ENCODE measurements around the gene CLMP.
"Not testable (repeated sequence)": the region's sequence is repeated elsewhere in the genome, so short reads cannot be mapped to it uniquely, and the experiment has no call there.

The CLMP gene

DNA sequence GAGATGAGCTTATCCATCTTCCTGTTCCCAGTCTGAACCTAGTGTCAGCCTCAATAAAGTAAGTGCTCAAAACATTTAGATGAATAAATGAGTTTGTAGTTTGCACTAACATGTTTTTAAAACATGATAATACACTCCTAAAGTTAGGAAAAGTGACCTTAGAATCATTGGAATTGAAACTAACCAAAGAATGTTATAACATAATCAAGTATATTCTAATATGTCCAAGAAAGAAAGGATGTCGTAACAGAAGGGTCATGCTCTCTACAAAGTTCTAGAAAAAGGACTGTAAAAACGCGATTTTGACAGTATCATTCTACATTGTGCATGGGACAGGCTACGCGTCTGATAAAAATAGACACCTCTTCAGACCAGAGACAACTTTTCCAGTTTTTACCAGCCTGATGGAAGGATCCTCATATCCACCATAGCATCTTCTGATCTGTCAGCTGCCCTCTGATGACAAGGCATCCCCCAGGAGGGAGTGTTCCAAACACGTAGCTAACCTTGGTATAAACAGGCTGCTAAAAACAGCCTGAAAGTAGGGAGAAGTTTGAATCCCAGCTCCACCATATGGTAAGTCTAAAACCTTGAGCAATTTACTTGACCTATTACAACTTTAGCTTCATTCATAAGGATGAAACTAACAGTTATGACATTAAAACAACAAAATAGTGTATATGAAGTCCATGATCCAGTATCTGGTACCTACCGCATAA is 30.2 kb downstream of the CLMP start:
- DNase-seq = no peak

DNA sequence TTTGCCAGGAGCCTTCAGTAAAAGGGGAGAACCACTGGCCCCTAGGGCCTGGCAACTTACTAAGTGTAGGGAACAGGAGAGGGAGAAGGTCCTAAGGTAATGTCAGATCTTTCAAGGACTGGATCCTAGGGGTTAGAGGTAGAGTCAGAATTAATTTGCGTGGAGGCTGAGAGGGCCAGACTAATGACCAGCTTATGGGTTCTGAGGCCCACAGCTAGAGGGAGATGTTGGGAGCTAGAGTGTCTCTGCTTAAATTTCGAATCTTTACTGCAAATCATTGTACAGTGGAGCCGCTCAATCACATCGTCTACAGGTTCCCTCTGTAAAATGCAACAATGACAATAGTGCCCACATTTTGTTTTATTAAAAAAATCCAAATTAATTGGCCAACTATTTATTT is 31.4 kb downstream of the CLMP start:
- DNase-seq = no peak

DNA sequence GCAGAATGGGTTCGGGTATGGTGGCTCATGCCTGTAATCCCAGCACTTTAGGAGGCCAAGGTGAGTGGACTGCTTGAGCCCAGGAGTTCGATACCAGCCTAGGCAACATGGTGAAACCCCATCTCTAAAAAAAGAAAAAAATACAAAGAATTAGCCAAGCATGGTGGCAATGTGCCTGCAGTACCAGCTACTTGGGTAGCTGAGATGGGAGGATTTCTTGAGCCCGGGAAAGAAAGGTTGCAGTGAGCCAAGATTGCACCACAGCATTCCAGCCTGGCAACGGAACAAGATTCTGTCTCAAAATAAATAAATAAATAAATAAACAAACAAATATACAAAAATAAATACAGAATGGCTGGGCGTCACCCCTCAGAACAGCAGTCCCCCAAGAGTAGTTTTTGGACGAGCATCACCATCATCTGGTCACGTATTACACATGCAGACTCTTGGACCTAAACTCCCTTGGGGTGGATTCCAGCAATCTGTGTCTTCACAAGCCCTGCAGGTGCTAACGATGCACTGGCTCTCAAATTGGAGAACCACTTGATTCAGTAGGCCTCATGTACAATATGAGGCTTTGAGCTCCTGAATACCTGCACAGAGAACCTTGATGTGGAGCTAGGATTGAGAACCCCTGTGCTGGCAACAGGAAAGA is 33.5 kb downstream of the CLMP start:
- DNase-seq = no peak

DNA sequence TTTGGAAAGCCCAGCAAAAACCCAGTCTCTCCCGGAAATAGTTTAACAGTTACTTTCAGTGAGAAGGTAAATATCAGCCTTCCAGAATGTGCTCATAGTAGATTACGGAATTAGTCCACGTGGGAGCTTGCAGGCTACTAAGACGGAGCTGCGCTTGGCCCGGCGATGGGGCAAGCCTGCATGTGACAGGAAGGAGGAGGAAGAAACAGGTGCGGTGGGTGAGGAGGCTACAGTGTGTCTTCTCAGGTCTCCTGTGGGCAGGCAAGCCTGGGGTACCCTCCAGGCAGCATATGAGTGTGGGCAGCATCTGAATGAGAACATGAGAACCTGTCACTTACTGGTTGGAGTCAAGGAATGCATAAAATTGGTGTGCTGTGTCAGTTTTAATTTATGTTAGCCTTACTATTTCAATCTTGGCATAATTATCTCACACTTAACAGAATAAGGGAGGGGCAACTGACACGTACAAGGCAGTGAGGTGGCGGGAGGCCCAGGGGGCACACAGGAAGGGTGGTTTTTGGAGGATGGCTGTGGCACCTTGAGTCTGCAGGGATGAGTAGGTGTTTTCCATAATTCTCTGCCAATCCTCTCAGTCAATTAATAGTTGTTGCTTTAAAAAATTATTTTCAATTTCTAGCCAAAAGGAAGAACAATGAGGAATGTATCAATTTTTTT is 35.7 kb downstream of the CLMP start:
- DNase-seq = no peak

DNA sequence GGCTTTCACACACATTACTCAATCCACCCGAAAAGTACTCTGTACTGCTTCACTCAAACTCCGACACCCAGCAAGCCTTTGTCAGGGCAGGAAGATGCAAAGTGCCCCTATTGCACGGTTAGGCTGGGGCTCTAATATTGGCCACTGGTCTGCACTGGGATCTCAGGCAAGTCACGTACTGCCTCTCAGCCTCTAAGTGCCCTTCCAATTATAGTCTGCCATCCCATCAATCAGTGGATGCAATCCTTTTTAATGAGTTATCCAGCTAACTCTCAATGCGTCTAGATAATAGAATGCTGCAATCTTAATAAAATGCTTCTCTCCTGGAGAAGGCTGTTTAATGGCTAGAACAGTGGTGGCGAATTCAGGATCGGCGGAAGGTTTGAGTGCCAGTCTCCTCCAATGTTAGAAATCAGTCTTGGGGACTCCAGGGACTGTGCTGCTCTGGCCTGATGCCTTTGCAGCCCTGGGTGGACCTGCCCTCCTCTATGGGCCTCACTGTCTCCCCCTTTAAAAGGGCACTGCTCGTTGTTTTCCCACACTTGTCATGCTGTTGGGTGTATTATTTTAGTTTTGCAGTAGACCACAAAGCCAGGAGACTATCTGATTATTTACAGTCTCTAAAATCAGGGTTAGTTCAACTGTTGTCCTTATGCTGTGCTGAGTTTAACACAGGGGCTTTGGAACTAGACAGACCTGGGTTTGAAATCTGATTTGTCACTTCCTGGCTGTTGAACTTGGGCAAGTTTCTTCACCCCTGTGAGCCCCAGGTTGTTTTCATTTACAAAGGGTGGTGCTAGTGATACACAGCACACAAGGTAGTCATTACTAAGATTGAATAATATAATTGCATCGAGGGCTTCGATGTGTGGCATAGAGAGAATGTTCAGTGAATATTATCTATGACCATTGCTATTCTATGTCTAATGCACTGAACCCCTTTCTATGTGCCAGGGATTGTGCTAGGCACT is 36.7 kb downstream of the CLMP start:
- DNase-seq = no peak

DNA sequence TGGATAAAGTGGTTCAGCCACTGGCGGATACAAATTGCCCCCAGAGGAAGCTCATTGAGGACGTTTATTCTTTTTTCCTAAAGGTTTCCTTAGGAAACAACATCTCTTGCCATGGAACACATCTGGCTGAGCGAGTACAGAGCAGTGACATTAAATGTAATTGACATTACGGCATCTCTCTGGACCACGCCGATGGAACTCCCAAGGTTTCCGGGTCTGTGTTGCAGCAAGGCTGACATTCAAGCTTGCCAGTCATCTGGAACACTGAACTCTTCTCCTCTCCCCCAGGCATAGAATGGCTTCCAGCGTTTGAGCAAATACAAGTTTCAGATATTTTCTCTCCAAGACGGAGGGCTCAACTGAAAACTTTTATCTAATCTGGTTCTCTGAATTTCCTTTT is 42.1 kb downstream of the CLMP start:
- DNase-seq = no peak

DNA sequence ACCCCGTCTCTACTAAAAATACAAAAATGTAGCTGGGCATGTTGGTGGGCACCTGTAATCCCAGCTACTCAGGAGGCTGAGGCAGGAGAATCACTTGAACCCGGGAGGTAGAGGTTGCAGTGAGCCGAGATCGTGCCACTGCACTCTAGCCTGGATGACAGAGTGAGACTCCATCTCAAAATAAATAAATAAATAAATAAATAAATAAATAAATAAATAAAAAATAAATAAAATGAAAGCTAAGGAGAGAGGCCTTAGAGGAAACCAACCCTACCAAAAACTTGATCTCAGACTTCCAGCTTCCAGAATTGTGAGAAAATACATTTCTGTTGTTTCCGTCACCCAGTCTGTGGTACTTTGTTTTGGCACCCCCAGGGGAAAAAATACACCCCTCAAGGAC is 42.7 kb downstream of the CLMP start:
- not testable (repeated sequence) for DNase-seq

DNA sequence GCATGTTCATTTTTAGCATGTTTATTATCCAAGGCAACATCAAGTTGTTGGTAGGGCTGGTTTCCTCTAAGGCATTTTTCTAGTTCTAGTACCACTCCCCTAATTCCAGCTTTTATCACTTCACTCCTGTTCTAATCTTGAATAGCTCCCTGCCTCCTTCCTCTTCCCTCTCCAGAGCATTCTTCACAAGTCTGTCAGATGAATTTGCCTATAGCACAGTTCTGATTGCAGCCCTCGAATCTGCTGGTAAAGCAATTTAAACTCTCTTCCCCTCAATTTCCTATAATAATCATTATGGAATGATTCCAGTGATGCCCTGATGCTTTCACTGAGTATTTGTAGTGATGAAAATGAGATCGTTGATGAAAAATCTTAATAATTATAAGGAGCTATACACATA is 43.3 kb downstream of the CLMP start:
- DNase-seq = no peak

DNA sequence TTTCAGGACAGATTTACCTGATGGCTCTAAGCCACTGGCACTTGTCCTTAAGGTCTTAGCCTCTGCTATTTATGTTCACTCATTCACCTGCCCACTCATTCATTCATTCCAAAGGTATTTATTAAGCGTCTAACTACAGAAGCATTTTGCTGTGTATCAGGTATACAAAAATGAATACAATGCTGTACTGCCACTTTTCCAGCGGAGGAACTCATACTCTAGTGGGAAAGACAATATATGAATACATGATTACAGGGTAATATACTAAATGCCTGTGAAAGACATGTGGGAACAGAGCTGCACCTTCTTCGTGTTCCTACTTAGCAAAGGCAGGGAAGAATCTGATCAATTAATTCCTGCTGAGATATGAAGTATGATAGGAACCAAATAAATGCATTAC is 43.7 kb downstream of the CLMP start:
- no peak for DNase-seq

DNA sequence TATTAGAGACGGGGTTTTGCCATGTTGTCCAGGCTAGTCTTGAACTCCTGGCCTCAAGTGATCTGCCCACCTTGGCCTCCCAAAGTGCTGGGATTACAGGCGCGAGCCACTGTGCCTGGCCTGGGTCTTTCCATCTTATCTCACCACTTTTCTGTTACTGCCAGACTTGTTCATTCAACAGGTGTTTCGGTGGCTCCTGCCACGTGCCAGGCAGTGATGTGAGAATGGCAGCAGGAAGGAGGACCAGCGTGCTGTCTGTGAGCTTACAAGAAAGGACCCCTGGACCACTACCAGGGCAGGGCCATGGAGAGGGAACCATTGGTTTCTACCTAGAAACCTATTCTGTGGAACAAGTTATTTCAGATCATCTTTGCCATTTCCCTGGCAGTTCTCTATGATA is 44.2 kb downstream of the CLMP start:
- DNase-seq = no peak

DNA sequence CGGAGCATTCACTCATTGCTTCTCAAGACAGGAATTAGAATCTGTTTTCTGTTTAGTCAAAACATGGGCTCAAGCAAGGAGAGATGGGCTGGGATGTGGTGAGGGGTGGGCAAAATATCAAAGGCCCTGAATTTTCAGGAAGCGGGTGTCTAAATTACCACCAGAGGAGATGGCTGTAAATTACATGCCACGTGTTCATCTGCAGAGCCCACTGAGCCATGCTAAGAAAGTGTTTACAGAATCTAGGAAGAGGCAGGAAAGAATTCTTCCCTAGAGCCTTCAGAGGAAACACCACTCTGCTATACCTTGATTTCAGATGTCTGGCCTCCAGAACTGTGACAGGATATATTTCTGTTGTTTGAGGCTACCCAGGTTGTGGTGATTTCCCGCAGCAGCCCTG is 46.1 kb downstream of the CLMP start:
- no peak for DNase-seq

DNA sequence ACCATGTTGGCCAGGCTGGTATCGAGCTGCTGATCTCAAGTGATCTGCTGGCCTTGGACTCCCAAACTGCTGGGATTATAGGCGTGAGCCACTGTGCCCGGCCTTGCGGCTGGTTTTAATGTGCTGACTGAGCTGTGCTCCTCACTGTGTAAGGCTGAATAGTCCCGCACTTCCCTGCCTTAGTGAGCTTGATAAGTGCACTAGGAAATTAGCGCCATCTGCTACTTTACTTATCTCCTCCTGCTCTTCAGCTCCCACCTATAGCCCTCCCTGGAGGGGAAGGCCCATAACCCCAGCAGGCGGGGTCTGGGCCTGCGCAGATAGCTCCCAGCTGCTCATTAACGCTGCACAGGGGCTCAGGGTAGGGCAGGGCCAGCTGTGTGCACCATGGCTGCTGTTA is 49.4 kb downstream of the CLMP start:
- no peak for DNase-seq

DNA sequence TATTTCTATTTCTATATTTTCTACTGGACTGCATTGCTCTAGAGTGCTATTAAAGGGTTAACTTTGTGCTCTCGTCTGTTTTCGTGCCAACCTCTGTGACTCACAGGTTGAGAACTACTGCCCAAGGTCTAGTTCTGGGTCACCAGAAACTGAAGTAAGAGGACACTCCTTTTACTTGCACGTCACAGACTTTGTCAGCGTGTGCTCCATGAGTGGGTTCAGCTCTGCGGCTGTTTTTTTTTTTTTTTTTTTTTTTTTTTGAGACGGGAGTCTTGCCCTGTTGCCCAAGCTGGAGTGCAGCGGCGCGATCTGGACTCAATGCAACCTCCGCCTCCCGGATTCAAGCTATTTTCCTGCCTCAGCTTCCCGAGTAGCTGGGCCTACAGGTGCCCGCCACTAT is 49.8 kb downstream of the CLMP start:
- no peak for DNase-seq

DNA sequence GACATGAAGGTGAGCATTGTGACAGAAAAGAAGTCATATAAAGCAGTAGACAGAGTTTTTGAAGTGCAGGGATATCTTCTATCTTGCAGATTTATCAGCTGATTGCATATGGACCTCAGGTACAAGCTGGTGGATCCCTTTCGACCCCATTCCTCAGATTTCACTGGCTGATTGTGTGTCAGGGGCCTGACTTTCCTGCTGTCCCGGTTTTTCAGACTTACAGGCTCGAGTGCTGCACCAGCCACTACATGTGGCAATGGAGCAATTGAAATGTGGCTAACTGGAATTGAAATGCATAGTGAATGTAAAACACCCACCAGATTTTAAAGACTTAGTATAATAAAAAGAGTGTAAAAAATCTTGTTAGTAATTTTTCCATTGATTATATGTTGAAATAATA is 50.3 kb downstream of the CLMP start:
- no peak for DNase-seq

DNA sequence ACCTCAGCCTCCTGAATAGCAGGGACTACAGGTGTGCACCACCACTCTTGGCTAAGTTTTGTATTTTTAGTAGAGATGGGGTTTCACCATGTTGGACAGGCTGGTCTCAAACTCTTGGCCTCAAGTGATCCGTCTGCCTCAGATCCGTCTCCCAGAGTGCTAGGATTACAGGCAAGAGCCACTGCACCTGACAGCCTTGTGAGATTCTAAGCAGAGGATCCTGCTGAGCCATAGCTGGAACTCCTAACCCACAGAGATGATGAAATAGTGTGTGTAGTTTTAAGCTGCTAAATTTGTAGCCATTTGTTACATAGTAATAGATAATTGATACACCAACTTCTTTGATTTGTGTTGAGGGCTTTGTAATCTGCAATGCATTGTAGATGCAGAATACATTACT is 51.1 kb downstream of the CLMP start:
- no peak for DNase-seq

DNA sequence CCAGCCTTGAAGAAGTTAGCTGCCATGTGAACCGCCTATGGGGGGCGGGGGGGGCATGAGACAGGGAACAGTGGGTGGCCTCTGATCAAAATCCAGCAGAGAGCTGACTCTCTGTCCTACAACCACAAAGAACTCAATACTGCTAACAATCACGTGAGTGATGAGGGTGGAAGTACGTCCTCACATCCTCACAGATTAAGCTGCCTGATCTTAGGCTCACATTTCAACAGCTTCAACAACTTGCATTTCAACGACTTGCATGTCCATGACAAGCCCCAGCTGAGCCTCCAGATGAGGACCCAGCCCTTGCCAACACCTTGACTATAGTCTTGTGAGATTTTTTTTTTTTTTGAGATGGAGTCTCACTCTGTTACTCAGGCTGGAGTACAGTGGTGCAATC is 51.6 kb downstream of the CLMP start:
- DNase-seq = no peak

DNA sequence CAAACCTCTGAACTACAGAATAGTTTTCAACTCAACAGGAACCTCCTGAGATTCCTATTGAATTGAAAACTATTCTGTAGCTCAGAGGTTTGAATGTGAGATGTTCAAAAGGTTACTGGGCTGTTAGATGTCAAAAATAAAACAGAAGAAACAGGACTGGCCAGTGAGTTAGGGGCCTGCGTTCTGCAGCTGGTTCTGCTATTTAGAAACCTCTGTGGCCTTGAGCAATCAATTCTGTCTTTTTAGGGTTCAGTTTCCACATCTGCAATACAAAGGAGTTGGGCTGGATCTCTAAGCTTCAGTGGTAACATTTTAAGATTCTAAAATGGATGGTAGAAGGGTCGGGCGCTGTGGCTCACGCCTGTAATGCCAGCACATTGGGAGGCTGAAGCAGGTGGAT is 55.8 kb downstream of the CLMP start:
- DNase-seq = no peak

DNA sequence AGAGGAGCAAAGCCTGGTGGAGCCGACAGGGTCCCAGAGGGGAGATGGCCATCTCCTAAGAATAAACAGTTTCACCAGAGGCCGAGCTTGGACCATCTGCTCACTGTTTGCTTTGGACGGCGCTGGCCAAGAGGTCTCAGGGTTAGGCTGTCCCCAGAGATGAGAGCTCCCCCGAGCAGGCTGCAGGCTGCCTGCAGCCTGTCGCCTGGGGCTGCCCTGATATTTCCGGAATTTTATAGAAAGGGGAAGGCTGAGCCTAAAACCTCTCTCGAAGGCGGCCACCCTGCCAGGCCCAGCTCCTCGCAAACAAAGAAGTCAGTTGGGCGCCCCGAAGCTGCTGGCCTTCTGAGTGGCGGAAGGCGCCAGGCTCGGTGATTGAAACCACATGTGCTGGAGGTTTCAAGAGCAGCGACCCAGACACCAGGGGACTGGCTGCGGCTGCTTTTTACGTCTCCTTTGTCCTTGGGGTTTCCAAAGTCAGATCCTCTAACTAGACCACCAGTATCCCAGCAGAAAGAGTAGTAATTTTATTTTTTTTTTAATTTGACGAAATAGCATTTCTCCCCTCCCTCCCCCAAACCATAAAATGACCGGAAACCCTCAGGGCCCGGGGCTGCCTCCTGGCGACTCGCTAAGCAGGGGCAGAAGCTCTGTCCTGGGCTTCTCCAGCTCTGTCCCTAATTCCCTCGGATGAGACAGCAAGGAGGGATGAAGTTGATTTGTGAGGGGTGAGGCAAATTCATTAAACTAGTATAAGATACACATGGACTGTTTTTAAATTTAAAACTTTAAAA is 57.4 kb downstream of the CLMP start:
- no peak for DNase-seq

DNA sequence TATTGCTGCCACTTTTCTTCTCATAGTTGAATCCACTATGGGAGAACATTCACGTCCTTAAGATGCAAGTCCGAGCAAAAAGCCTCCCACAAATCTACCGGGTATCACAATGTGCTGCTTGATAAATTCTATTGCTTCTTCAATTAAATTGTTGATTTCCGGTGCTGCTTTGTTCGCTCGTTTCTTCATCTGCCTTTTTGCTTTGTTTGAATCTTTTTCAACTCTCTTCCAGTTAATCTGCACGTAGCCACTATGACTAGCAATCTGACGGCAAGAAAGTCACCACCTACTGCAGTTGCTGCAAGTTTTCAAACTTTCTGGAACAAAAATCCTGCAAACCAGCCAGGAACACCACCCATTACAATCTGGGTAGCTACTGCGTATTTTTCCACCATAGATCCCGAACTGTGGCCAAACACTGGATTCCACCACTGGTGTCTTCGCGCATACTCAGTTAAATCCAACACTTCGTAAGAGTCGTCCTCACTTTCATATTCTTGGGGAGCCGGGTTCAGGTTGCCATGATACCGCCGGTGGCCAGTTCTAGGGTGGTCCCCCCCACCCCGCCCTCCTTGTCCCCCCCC is 59.1 kb downstream of the CLMP start:
- DNase-seq = no peak

DNA sequence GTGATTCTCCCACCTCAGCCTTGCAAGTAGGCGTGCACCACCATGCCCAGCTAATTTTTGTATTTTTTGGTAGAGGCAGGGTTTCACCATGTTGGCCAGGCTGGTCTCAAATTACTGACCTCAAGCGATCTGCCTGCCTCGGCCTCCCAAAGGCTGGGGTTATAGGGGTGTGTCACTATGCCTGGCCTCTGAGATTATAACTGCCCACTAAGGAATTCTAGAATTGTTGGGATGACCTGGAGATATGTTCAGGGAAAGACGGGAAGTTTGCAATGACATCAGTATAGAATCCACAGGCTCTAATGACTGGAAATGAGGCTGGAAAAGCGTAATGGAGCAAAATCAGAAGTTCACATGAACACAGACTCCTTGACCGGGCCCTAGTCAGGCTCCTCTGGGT is 62.2 kb downstream of the CLMP start:
- no peak for DNase-seq

DNA sequence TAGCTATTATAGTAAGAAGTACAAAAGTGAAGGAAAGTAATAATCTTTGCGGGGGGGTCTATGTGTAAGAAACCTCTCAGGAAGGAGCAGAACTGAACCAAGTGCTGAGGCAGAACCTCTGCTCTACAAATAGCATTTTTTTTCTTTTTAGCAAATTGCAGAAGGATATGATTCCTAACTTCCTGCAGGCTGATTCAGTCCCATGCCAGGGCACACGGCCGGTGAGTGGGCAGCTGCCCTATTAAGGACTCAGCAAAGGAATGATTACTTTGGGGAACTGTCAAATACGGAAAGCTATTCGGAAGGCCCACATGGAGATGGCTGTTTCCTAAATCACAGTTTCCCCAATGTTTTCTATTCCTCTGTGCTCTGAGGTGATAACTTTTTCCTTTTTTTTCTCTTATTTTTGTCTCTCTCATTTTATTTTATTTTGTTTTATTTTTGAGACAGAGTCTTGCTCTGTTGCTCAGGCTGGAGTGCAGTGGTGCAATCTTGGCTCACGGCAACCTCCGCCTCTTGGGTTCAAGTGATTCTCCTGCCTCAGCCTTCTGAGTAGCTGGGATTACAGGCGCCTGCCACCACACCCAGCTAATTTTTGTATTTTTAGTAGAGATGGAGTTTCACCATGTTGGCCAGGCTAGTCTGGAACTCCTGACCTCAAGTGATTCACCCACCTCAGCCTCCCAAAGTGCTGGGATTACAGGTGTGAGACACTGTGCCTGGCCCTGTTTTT is 62.8 kb downstream of the CLMP start:
- not testable (repeated sequence) for DNase-seq

All from activated gamma-delta T cell (primary cell).